Mucosa of descending colon (tissue), 3 donors: Measurements from ENCODE around the gene SNX30. TPM values are rescaled to one million over a fixed set of nuclear protein-coding genes. Genes with fewer than 3 reads are reported as not detected.

Experiments used
- ATAC-seq: fragments of 200-7000 bp; cut with Tn5 transposase; one replicate; pipeline ENCODE4 v1.9.1; 2020; ENCODE audit warnings: mild to moderate bottlenecking, moderate library complexity
- DNase-seq, 3 donors: peaks; one replicate each; pipeline ENCODE4 v3.0.0-alpha.2; 2020
- H3K36me3 ChIP-seq: fragments of 200-600 bp; one replicate; pipeline ENCODE4 v1.8.0; 2021; ENCODE audit warnings: low read depth, mild to moderate bottlenecking
- H3K4me1 ChIP-seq: fragments of 200-600 bp; one replicate; pipeline ENCODE4 v1.8.0; 2021; ENCODE audit warnings: low read depth, mild to moderate bottlenecking
- H3K4me3 ChIP-seq: fragments of 200-600 bp; one replicate; pipeline ENCODE4 v1.8.0; 2021; ENCODE audit warnings: mild to moderate bottlenecking
- H3K9me3 ChIP-seq: fragments of 200-600 bp; one replicate; pipeline ENCODE4 v1.8.0; 2021; ENCODE audit warnings: mild to moderate bottlenecking
- CTCF ChIP-seq: fragments of 200-600 bp; IDR thresholded peaks from one replicate; pipeline ENCODE4 v1.8.0; 2022; ENCODE audit warnings: antibody characterized with exemption, mild to moderate bottlenecking
- intact Hi-C, 2 donors: fragments of 100-400 bp; cut with DNase I in 1 of 2; cut with micrococcal nuclease in 1 of 2; formaldehyde crosslinking; loops; one replicate each; pipeline versions ENCODE4 v1.11.0 to v1.11.1; 2022; cut with DNase I, micrococcal nuclease
- total RNA-seq, 3 donors: library from RNA; stranded (reverse); fragmentation: NEBNext Ultra II Directional in 2 of 3; extraction: Animal tissue kit (Norgen Biotek cat#: 25700) in 2 of 3; gene quantifications; one replicate each; pipeline versions ENCODE4 v1.2.1 to v1.2.4, GENCODE V29; 2021 to 2023
- donor health status: DM: no; HTN: no; CAD: no; lungs with moderate emphysema.
- donor health status: DM: no; HTN: no; CAD: no.
- donor health status: DM: no; HTN: yes; CAD: no.

The SNX30 gene
- total RNA-seq, 3 donors from 2014 or later, result 19.0 to 38.6 (median 34.8) TPM

GRCh38 chr9:112866662-112867274, 116.2 kb downstream of the SNX30 start:
- intact Hi-C loops, result no loop called here
- H3K4me1 ChIP-seq, result no peaks in the 10 kb centered on the region
- no peak for TF ChIP-seq CTCF
- DNase-seq (peak in 1 of 3 donors; percentile 48), ATAC-seq (peak; percentile 54)
- H3K4me3 ChIP-seq, result no peak overlapping the region
- no peaks in the 10 kb centered on the region for H3K36me3 ChIP-seq
- no peaks in the 10 kb centered on the region for H3K9me3 ChIP-seq

GRCh38 chr9:112867275-112867991, 116.9 kb downstream of the SNX30 start:
- ATAC-seq, result peak; percentile 90
- H3K4me1 ChIP-seq, result no peaks in the 10 kb centered on the region
- intact Hi-C loops, result no loop called here
- no peaks in the 10 kb centered on the region for H3K36me3 ChIP-seq
- no peak for TF ChIP-seq CTCF
- no peak overlapping the region for H3K4me3 ChIP-seq
- no peaks in the 10 kb centered on the region for H3K9me3 ChIP-seq
- DNase-seq, result peak in 2 of 3 donors; percentile 28 to 41

GRCh38 chr9:112868461-112868860, 117.9 kb downstream of the SNX30 start:
- H3K36me3 ChIP-seq, result no peaks in the 10 kb centered on the region
- DNase-seq (no peak), ATAC-seq (no peak)
- no peaks in the 10 kb centered on the region for H3K9me3 ChIP-seq
- no peak for TF ChIP-seq CTCF
- no peak overlapping the region for H3K4me3 ChIP-seq
- no peaks in the 10 kb centered on the region for H3K4me1 ChIP-seq
- intact Hi-C loops, result no loop called here

DNA sequence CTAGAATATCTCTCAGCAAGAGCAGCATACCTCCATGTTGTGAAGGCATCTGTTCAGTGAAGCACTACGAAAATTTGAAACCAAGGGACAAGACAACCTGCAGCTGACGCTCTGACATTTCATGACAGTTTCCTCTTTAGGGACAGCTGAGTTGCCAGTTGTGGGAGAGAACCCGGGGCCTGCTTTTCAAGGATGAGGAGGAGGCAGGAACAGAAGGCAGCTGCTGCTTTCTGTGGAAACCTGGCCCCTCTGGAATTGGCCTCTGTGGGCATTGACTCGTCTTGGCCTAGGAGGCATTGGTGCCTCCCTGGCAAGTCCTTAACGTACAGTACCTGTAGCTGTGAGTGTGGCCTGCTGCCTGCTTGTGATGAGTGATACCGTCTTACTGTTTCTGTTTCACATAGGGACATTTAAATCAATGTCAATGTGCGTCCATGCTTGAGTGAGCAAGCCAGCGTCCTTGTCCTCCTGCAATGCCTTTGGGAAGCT, 118.5 kb downstream of the SNX30 start:
- Histone ChIP-seq H3K36me3 (no peaks in the 10 kb centered on the region), H3K9me3 (no peaks in the 10 kb centered on the region), H3K4me1 (no peaks in the 10 kb centered on the region), H3K4me3 (no peak overlapping the region)
- ATAC-seq, result no peak
- TF ChIP-seq CTCF, result no peak
- intact Hi-C loops, result no loop called here
- DNase-seq, result no peak

GRCh38 chr9:112869917-112870316, 119.4 kb downstream of the SNX30 start:
- H3K36me3 ChIP-seq, result no peaks in the 10 kb centered on the region

More at GRCh38 chr9:112869917-112870316, 119.4 kb downstream of the SNX30 start:
- no peak for TF ChIP-seq CTCF
- H3K4me1 ChIP-seq, result no peaks in the 10 kb centered on the region
- DNase-seq (no peak), ATAC-seq (no peak)
- intact Hi-C loops, result no loop called here
- no peak overlapping the region for H3K4me3 ChIP-seq
- H3K9me3 ChIP-seq, result no peaks in the 10 kb centered on the region
